ENCODE data around the gene IL18. TPM values are rescaled to one million over a fixed set of nuclear protein-coding genes. Genes with fewer than 3 reads are reported as not detected.

The IL18 gene
- total RNA-seq, 1 donor from 2014 or later = 0.52 TPM

GRCh38 chr11:112160091-112160848 is 3.6 kb downstream of the IL18 start:
- no peaks in the 10 kb centered on the region for H3K9me3 ChIP-seq (ENCODE audit: control insufficient read depth in 3 of 3, low read length in 3 of 3)
- no peak overlapping the region for H3K4me3 ChIP-seq (ENCODE audit: low read length in 3 of 3)
- no peak overlapping the region for H3K27ac ChIP-seq (ENCODE audit: low read depth, low read length)
- no peaks in the 10 kb centered on the region for H3K36me3 ChIP-seq (ENCODE audit: control insufficient read depth in 3 of 3, insufficient read depth in 3 of 3, low read length in 3 of 3)
- H3K27me3 ChIP-seq (ENCODE audit: control insufficient read depth in 3 of 3, insufficient read depth in 3 of 3, low read length in 3 of 3) = no peaks in the 10 kb centered on the region
- peaks cover 12 to 18% (median 13%) of the 10 kb centered on the region in 3 donors for H3K4me1 ChIP-seq (ENCODE audit: control insufficient read depth in 3 of 3, insufficient read depth in 3 of 3, low read length in 3 of 3)
- H3K9ac ChIP-seq (ENCODE audit: low read depth in 1 of 3, low read length in 3 of 3) = no peak overlapping the region

- H3K4me3 ChIP-seq (ENCODE audit: low read length in 3 of 3) = no peak overlapping the region
- H3K27me3 ChIP-seq (ENCODE audit: control insufficient read depth in 3 of 3, insufficient read depth in 3 of 3, low read length in 3 of 3) = no peaks in the 10 kb centered on the region
- peak overlapping the region; percentile 43 for H3K27ac ChIP-seq (ENCODE audit: low read depth, low read length)
- H3K9ac ChIP-seq (ENCODE audit: low read depth in 1 of 3, low read length in 3 of 3) = no peak overlapping the region
- no peaks in the 10 kb centered on the region for H3K9me3 ChIP-seq (ENCODE audit: control insufficient read depth in 3 of 3, low read length in 3 of 3)
- peaks cover 12 to 18% (median 13%) of the 10 kb centered on the region in 3 donors for H3K4me1 ChIP-seq (ENCODE audit: control insufficient read depth in 3 of 3, insufficient read depth in 3 of 3, low read length in 3 of 3)
- no peaks in the 10 kb centered on the region for H3K36me3 ChIP-seq (ENCODE audit: control insufficient read depth in 3 of 3, insufficient read depth in 3 of 3, low read length in 3 of 3)
Measured at GRCh38 chr11:112159098-112160065, 4.5 kb downstream of the IL18 start.

GRCh38 chr11:112156956-112157766 is 6.7 kb downstream of the IL18 start:
- Histone ChIP-seq H3K9me3 (ENCODE audit: control insufficient read depth in 3 of 3, low read length in 3 of 3) (no peaks in the 10 kb centered on the region), H3K27ac (ENCODE audit: low read depth, low read length) (no peak overlapping the region), H3K36me3 (ENCODE audit: control insufficient read depth in 3 of 3, insufficient read depth in 3 of 3, low read length in 3 of 3) (no peaks in the 10 kb centered on the region), H3K9ac (ENCODE audit: low read depth in 1 of 3, low read length in 3 of 3) (no peak overlapping the region), H3K27me3 (ENCODE audit: control insufficient read depth in 3 of 3, insufficient read depth in 3 of 3, low read length in 3 of 3) (no peaks in the 10 kb centered on the region), H3K4me1 (ENCODE audit: control insufficient read depth in 3 of 3, insufficient read depth in 3 of 3, low read length in 3 of 3) (peaks cover 8 to 12% (median 12%) of the 10 kb centered on the region in 3 donors), H3K4me3 (ENCODE audit: low read length in 3 of 3) (no peak overlapping the region)

- H3K9ac ChIP-seq (ENCODE audit: low read depth in 1 of 3, low read length in 3 of 3) = no peak overlapping the region
Measured at GRCh38 chr11:112156153-112156955, 7.5 kb downstream of the IL18 start.

DNA sequence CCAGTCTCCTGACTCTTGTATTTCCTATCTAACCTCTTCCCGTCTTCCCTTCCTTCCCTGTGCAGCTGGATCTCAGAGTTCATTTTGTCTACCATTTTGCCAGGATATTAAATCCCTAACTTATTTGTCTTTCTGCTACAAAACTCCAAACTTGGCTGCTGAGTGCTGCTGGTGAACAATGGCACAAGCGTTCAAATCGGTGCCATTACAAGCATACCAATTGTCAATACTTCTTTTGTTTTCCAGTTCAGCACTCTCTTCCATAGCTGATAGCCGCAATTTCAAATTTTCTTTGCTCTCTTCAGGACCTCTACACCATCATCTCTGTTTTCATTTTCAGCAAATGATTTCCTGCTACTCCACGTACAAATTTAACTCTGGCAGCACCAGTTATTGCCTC is 13.4 kb downstream of the IL18 start:
- no peak overlapping the region for H3K4me3 ChIP-seq (ENCODE audit: low read length in 3 of 3)
- H3K36me3 ChIP-seq (ENCODE audit: control insufficient read depth in 3 of 3, insufficient read depth in 3 of 3, low read length in 3 of 3) = no peaks in the 10 kb centered on the region
- no peaks in the 10 kb centered on the region for H3K4me1 ChIP-seq (ENCODE audit: control insufficient read depth in 3 of 3, insufficient read depth in 3 of 3, low read length in 3 of 3)
- no peak overlapping the region for H3K9ac ChIP-seq (ENCODE audit: low read depth in 1 of 3, low read length in 3 of 3)
- no peaks in the 10 kb centered on the region for H3K9me3 ChIP-seq (ENCODE audit: control insufficient read depth in 3 of 3, low read length in 3 of 3)
- H3K27ac ChIP-seq (ENCODE audit: low read depth, low read length) = no peak overlapping the region
- no peaks in the 10 kb centered on the region for H3K27me3 ChIP-seq (ENCODE audit: control insufficient read depth in 3 of 3, insufficient read depth in 3 of 3, low read length in 3 of 3)

More at GRCh38 chr11:112156153-112156955, 7.5 kb downstream of the IL18 start:
- H3K9me3 ChIP-seq (ENCODE audit: control insufficient read depth in 3 of 3, low read length in 3 of 3) = no peaks in the 10 kb centered on the region
- peaks cover 5 to 11% (median 9%) of the 10 kb centered on the region in 3 donors for H3K4me1 ChIP-seq (ENCODE audit: control insufficient read depth in 3 of 3, insufficient read depth in 3 of 3, low read length in 3 of 3)
- no peak overlapping the region for H3K27ac ChIP-seq (ENCODE audit: low read depth, low read length)
- no peak overlapping the region for H3K4me3 ChIP-seq (ENCODE audit: low read length in 3 of 3)
- H3K27me3 ChIP-seq (ENCODE audit: control insufficient read depth in 3 of 3, insufficient read depth in 3 of 3, low read length in 3 of 3) = no peaks in the 10 kb centered on the region
- no peaks in the 10 kb centered on the region for H3K36me3 ChIP-seq (ENCODE audit: control insufficient read depth in 3 of 3, insufficient read depth in 3 of 3, low read length in 3 of 3)

- Histone ChIP-seq H3K9me3 (ENCODE audit: control insufficient read depth in 3 of 3, low read length in 3 of 3) (no peaks in the 10 kb centered on the region), H3K36me3 (ENCODE audit: control insufficient read depth in 3 of 3, insufficient read depth in 3 of 3, low read length in 3 of 3) (peaks cover 0 to 2% (median 0%) of the 10 kb centered on the region in 3 donors), H3K4me3 (ENCODE audit: low read length in 3 of 3) (no peak overlapping the region), H3K27me3 (ENCODE audit: control insufficient read depth in 3 of 3, insufficient read depth in 3 of 3, low read length in 3 of 3) (no peaks in the 10 kb centered on the region), H3K9ac (ENCODE audit: low read depth in 1 of 3, low read length in 3 of 3) (no peak overlapping the region), H3K4me1 (ENCODE audit: control insufficient read depth in 3 of 3, insufficient read depth in 3 of 3, low read length in 3 of 3) (no peaks in the 10 kb centered on the region), H3K27ac (ENCODE audit: low read depth, low read length) (no peak overlapping the region)
Measured at GRCh38 chr11:112143597-112143996, 20.3 kb downstream of the IL18 start.

DNA sequence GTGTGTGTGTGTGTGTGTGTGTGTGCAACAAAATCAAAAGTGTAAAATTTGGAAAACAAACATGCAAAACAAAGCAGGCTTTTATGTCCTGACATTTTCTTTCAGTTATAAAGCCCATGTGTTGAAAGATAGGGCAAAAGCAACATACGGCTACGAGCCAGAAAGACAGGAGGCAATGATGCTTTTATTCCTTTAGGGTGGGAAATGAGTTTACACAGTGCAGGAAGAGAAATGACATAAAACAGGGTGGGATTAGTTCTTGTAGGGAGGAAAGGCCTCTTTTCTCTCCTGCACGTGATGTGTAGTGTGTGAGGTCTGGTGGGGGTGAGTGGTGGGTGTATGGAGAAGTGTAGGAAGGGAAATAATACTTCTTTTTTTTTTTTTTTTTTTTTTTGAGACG is 29.4 kb downstream of the IL18 start:
- H3K9ac ChIP-seq (ENCODE audit: low read depth in 1 of 3, low read length in 3 of 3) = no peak overlapping the region
- peaks cover 7 to 9% (median 7%) of the 10 kb centered on the region in 3 donors for H3K4me1 ChIP-seq (ENCODE audit: control insufficient read depth in 3 of 3, insufficient read depth in 3 of 3, low read length in 3 of 3)
- no peak overlapping the region for H3K27ac ChIP-seq (ENCODE audit: low read depth, low read length)
- no peak overlapping the region for H3K4me3 ChIP-seq (ENCODE audit: low read length in 3 of 3)
- H3K27me3 ChIP-seq (ENCODE audit: control insufficient read depth in 3 of 3, insufficient read depth in 3 of 3, low read length in 3 of 3) = no peaks in the 10 kb centered on the region
- no peaks in the 10 kb centered on the region for H3K9me3 ChIP-seq (ENCODE audit: control insufficient read depth in 3 of 3, low read length in 3 of 3)
- H3K36me3 ChIP-seq (ENCODE audit: control insufficient read depth in 3 of 3, insufficient read depth in 3 of 3, low read length in 3 of 3) = no peaks in the 10 kb centered on the region

DNA sequence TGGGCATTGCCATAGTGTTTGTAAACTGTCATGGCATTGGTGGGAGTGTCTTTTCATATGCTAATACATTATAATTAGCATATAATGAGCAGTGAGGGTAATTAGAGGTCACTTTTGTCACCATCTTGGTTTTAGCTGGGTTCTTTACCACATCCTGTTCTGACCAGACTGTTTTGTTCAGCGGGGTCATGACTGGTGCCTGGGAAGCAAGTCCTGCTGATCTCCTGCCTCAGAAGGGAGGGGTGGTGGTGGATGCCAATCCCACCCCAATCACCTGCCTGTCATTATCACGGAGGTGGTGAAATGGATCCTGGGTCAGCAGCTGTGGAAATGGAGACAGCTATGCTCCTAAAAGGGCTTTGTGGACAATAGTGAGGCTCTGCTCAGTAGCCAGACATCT is 31.2 kb downstream of the IL18 start:
- H3K9ac ChIP-seq (ENCODE audit: low read depth in 1 of 3, low read length in 3 of 3) = no peak overlapping the region
- no peak overlapping the region for H3K4me3 ChIP-seq (ENCODE audit: low read length in 3 of 3)
- peaks cover 7 to 14% (median 7%) of the 10 kb centered on the region in 3 donors for H3K4me1 ChIP-seq (ENCODE audit: control insufficient read depth in 3 of 3, insufficient read depth in 3 of 3, low read length in 3 of 3)
- no peaks in the 10 kb centered on the region for H3K27me3 ChIP-seq (ENCODE audit: control insufficient read depth in 3 of 3, insufficient read depth in 3 of 3, low read length in 3 of 3)
- no peaks in the 10 kb centered on the region for H3K9me3 ChIP-seq (ENCODE audit: control insufficient read depth in 3 of 3, low read length in 3 of 3)
- H3K36me3 ChIP-seq (ENCODE audit: control insufficient read depth in 3 of 3, insufficient read depth in 3 of 3, low read length in 3 of 3) = no peaks in the 10 kb centered on the region
- no peak overlapping the region for H3K27ac ChIP-seq (ENCODE audit: low read depth, low read length)

GRCh38 chr11:112129656-112130055 is 34.2 kb downstream of the IL18 start:
- Histone ChIP-seq H3K36me3 (ENCODE audit: control insufficient read depth in 3 of 3, insufficient read depth in 3 of 3, low read length in 3 of 3) (no peaks in the 10 kb centered on the region), H3K9me3 (ENCODE audit: control insufficient read depth in 3 of 3, low read length in 3 of 3) (no peaks in the 10 kb centered on the region), H3K4me3 (ENCODE audit: low read length in 3 of 3) (no peak overlapping the region), H3K27me3 (ENCODE audit: control insufficient read depth in 3 of 3, insufficient read depth in 3 of 3, low read length in 3 of 3) (no peaks in the 10 kb centered on the region), H3K9ac (ENCODE audit: low read depth in 1 of 3, low read length in 3 of 3) (no peak overlapping the region), H3K27ac (ENCODE audit: low read depth, low read length) (no peak overlapping the region), H3K4me1 (ENCODE audit: control insufficient read depth in 3 of 3, insufficient read depth in 3 of 3, low read length in 3 of 3) (peaks cover 7 to 14% (median 7%) of the 10 kb centered on the region in 3 donors)

All from skeletal muscle tissue (tissue), 4 donors.